ENCODE results near the gene RSKR.
"Not testable (repeated sequence)": the region's sequence is repeated elsewhere in the genome, so short reads cannot be mapped to it uniquely, and the experiment has no call there.

RSKR gene

DNA sequence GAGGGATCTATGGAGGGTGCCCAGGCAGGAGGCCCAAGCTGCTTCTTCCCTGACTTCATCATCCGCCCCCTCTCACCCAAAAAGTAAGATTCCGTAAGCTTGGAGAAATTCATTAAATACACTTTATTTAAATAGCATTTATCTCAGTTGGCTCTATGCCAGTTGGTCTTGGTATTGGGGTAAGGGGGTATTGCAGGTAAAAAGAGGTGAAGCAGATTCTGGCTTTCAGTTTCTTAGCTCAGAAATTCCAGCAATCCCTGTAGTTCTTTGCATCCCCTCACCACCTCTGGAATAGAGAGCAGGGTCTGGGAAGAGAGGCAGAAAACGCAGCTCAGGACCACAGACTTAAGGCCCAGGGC lies 36.5 kb downstream of the RSKR start:
- Histone ChIP-seq H3K36me3 (ENCODE audit: insufficient read depth, low read length) (peaks cover 64% of the 10 kb centered on the region), H3K27me3 (ENCODE audit: insufficient read depth, low read length, poor library complexity) (no peaks in the 10 kb centered on the region), H3K4me1 (ENCODE audit: insufficient read depth, low read length) (peaks cover 5% of the 10 kb centered on the region), H4K20me1 (ENCODE audit: insufficient read depth, low read length) (no peaks in the 10 kb centered on the region), H2AFZ (ENCODE audit: low read depth, low read length) (no peak overlapping the region), H3K9me3 (ENCODE audit: insufficient read depth, low read length, severe bottlenecking) (no peaks in the 10 kb centered on the region), H3K27ac (ENCODE audit: low read length) (no peak overlapping the region), H3K4me2 (ENCODE audit: insufficient read depth, low read length) (no peak overlapping the region), H3K4me3 (ENCODE audit: low read depth in 1 of 2, low read length in 2 of 2) (no peak overlapping the region), H3K79me2 (ENCODE audit: insufficient read depth, low read length) (no peaks in the 10 kb centered on the region), H3K9ac (ENCODE audit: low read depth, low read length) (no peak overlapping the region)
- TF ChIP-seq EZH2 (IDR thresholded peaks at IDR 0.05; ENCODE audit: borderline replicate concordance, low read depth, low read length, severe bottlenecking): no peak
- TF ChIP-seq, protein P1, sequence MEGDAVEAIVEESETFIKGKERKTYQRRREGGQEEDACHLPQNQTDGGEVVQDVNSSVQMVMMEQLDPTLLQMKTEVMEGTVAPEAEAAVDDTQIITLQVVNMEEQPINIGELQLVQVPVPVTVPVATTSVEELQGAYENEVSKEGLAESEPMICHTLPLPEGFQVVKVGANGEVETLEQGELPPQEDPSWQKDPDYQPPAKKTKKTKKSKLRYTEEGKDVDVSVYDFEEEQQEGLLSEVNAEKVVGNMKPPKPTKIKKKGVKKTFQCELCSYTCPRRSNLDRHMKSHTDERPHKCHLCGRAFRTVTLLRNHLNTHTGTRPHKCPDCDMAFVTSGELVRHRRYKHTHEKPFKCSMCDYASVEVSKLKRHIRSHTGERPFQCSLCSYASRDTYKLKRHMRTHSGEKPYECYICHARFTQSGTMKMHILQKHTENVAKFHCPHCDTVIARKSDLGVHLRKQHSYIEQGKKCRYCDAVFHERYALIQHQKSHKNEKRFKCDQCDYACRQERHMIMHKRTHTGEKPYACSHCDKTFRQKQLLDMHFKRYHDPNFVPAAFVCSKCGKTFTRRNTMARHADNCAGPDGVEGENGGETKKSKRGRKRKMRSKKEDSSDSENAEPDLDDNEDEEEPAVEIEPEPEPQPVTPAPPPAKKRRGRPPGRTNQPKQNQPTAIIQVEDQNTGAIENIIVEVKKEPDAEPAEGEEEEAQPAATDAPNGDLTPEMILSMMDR (IDR thresholded peaks at IDR 0.05; ENCODE audit: borderline replicate concordance, extremely low read depth, low read length, poor library complexity, severe bottlenecking): no peak
- no peak for DNase-seq
- no peak for ATAC-seq (ENCODE audit: insufficient read depth, low read depth)

DNA sequence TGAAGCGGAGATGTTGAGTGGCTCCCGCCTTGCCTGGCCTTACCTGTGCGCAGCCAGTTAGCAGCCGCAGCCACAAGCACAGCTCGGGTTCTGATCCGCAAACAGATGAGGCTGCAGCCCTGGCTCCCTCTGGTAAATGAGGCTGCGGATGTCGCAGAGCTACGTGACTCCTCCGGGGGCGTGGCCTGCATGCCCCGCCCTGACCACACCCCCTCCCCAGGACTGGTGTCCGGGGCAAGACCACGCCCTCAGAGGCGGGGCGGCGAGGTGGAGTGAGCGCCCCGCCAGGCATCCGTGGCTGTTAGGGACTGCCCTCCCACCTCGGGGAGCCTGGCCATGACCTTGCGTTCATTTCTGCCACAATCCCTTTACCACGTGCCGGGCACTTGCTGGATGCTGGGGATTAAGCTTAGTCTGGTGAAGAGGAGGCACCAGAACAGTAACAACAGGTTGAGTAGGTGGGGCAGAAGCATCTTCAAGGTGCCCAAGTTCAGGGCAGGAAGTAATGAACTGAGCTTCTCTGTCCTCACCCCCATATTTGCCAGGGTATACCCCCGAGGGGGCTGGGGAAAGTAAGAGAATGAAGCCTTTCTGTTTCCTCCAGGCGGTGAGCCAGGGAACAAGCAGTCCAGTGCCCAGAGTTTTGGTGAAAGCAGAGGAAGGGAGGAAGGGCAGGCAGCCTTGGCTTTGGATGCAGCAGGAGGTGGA lies 37.1 kb downstream of the RSKR start, which contains the start of gene ALDOC:
ALDOC (minus strand) TSS at position 138 of the 708 bp plus-strand sequence. CDS start 1,363 bp downstream, outside the sequence.
- Histone ChIP-seq H3K27me3 (ENCODE audit: insufficient read depth, low read length, poor library complexity) (no peaks in the 10 kb centered on the region), H3K36me3 (ENCODE audit: insufficient read depth, low read length) (peaks cover 59% of the 10 kb centered on the region), H3K9ac (ENCODE audit: low read depth, low read length) (no peak within 1 kb of the TSS), H3K4me1 (ENCODE audit: insufficient read depth, low read length) (peaks cover 10% of the 10 kb centered on the region), H3K27ac (ENCODE audit: low read length) (no peak within 1 kb of the TSS), H3K9me3 (ENCODE audit: insufficient read depth, low read length, severe bottlenecking) (no peaks in the 10 kb centered on the region), H3K4me3 (ENCODE audit: low read depth in 1 of 2, low read length in 2 of 2) (no peak within 1 kb of the TSS), H4K20me1 (ENCODE audit: insufficient read depth, low read length) (no peaks in the 10 kb centered on the region), H3K4me2 (ENCODE audit: insufficient read depth, low read length) (no peak within 1 kb of the TSS), H2AFZ (ENCODE audit: low read depth, low read length) (no peak within 1 kb of the TSS), H3K79me2 (ENCODE audit: insufficient read depth, low read length) (peaks cover 1% of the 10 kb centered on the region; the same call in 1 of the 2 replicates)
- ATAC-seq (ENCODE audit: insufficient read depth, low read depth): peak; percentile 81
- DNase-seq: peak; percentile 79
- no peak for TF ChIP-seq EZH2 (IDR thresholded peaks at IDR 0.05; ENCODE audit: borderline replicate concordance, low read depth, low read length, severe bottlenecking)
- TF ChIP-seq, protein P1 (IDR thresholded peaks at IDR 0.05; ENCODE audit: borderline replicate concordance, extremely low read depth, low read length, poor library complexity, severe bottlenecking): no peak

GRCh38 chr17:28576016-28576415 lies 38.0 kb downstream of the RSKR start:
- DNase-seq; H3K27ac ChIP-seq (ENCODE audit: low read length); H4K20me1 ChIP-seq (ENCODE audit: insufficient read depth, low read length); H3K9ac ChIP-seq (ENCODE audit: low read depth, low read length); H3K27me3 ChIP-seq (ENCODE audit: insufficient read depth, low read length, poor library complexity); H3K4me3 ChIP-seq (ENCODE audit: low read depth in 1 of 2, low read length in 2 of 2); H3K79me2 ChIP-seq (ENCODE audit: insufficient read depth, low read length); H3K9me3 ChIP-seq (ENCODE audit: insufficient read depth, low read length, severe bottlenecking); H3K4me2 ChIP-seq (ENCODE audit: insufficient read depth, low read length); ATAC-seq (ENCODE audit: insufficient read depth, low read depth); H2AFZ ChIP-seq (ENCODE audit: low read depth, low read length): not testable (repeated sequence)
- Histone ChIP-seq H3K4me1 (ENCODE audit: insufficient read depth, low read length) (peaks cover 13% of the 10 kb centered on the region), H3K36me3 (ENCODE audit: insufficient read depth, low read length) (peaks cover 53% of the 10 kb centered on the region)

DNA sequence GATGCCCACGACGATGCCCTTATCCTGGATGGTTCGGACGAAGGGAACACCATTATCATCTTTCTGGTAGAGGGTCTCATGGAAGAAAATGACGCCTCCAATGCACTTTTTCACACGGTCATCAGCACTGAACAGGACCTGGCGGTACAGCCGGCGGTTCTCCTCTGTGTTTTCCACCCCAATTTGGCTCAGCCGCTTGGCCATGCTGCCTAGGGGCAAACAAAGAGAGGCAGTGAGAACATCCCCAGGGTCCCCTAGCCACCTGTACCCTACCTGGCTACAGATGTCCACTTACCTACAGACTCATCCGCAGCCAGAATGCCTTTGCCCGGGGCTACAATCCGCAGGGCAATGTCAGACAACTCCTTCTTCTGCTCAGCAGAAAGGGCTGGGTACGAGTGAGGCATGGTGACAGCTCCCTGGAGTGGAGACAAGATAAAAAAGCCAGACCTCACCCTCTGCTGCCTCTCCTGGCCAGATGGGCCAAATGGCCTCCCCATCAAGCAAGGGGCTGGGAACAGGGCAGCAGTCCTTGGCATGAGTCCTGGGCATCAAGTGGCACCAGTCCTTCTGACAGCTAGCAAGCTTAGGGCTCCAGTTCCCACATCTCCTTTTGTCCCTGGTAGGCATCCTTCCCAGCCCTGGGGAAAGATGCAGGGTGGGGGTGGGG lies 38.7 kb downstream of the RSKR start:
- Histone ChIP-seq H3K79me2 (ENCODE audit: insufficient read depth, low read length) (peaks cover 16% of the 10 kb centered on the region), H3K9me3 (ENCODE audit: insufficient read depth, low read length, severe bottlenecking) (no peaks in the 10 kb centered on the region), H3K36me3 (ENCODE audit: insufficient read depth, low read length) (peaks cover 46% of the 10 kb centered on the region), H4K20me1 (ENCODE audit: insufficient read depth, low read length) (no peaks in the 10 kb centered on the region; the same call in 1 of the 2 replicates), H2AFZ (ENCODE audit: low read depth, low read length) (no peak overlapping the region), H3K4me3 (ENCODE audit: low read depth in 1 of 2, low read length in 2 of 2) (no peak overlapping the region), H3K27ac (ENCODE audit: low read length) (no peak overlapping the region), H3K27me3 (ENCODE audit: insufficient read depth, low read length, poor library complexity) (no peaks in the 10 kb centered on the region), H3K4me1 (ENCODE audit: insufficient read depth, low read length) (peaks cover 20% of the 10 kb centered on the region), H3K9ac (ENCODE audit: low read depth, low read length) (no peak overlapping the region), H3K4me2 (ENCODE audit: insufficient read depth, low read length) (no peak overlapping the region)
- TF ChIP-seq, protein P1 (IDR thresholded peaks at IDR 0.05; ENCODE audit: borderline replicate concordance, extremely low read depth, low read length, poor library complexity, severe bottlenecking): peak; percentile 10
- TF ChIP-seq EZH2 (IDR thresholded peaks at IDR 0.05; ENCODE audit: borderline replicate concordance, low read depth, low read length, severe bottlenecking): no peak
- DNase-seq: no peak
- ATAC-seq (ENCODE audit: insufficient read depth, low read depth): no peak

All from DND-41 (cell line).